Activated CD8-positive, alpha-beta memory T cell treated with anti-CD3 and anti-CD28 coated beads, Interleukin-2, amount 50 U/mL, for 24 hours (primary cell): ENCODE measurements around the gene FOXJ3.

ENCODE experiments used
- DNase-seq: peaks from one replicate; pipeline ENCODE4 v3.0.0-alpha.2; 2020; ENCODE audit errors: extremely low read depth

Gene FOXJ3

GRCh38 chr1:42189931-42190853 is 144.8 kb downstream of the FOXJ3 start:
- DNase-seq, result no peak

GRCh38 chr1:42186152-42186551 is 148.9 kb downstream of the FOXJ3 start:
- no peak for DNase-seq

GRCh38 chr1:42184616-42185015 is 150.4 kb downstream of the FOXJ3 start:
- DNase-seq, result no peak

- DNase-seq, result no peak
Measured at GRCh38 chr1:42183957-42184268, 151.1 kb downstream of the FOXJ3 start.

- DNase-seq, result no peak
Measured at GRCh38 chr1:42183210-42183956, 151.7 kb downstream of the FOXJ3 start.

GRCh38 chr1:42181687-42182086 is 153.3 kb downstream of the FOXJ3 start:
- DNase-seq, result no peak

- no peak for DNase-seq
Measured at GRCh38 chr1:42179900-42180329, 155.1 kb downstream of the FOXJ3 start.

GRCh38 chr1:42179275-42179674 is 155.8 kb downstream of the FOXJ3 start:
- DNase-seq, result no peak

- no peak for DNase-seq
Measured at GRCh38 chr1:42178249-42178648, 156.8 kb downstream of the FOXJ3 start.

GRCh38 chr1:42177541-42177981 is 157.5 kb downstream of the FOXJ3 start:
- DNase-seq, result no peak

GRCh38 chr1:42176902-42177519 is 158.0 kb downstream of the FOXJ3 start:
- no peak for DNase-seq

GRCh38 chr1:42175314-42176054 is 159.6 kb downstream of the FOXJ3 start:
- DNase-seq, result no peak

GRCh38 chr1:42173961-42174735 is 160.9 kb downstream of the FOXJ3 start:
- DNase-seq, result no peak

- DNase-seq, result peak; percentile 20
Measured at GRCh38 chr1:42173155-42173933, 161.7 kb downstream of the FOXJ3 start.

GRCh38 chr1:42172381-42173133 is 162.5 kb downstream of the FOXJ3 start:
- DNase-seq, result no peak

- DNase-seq, result no peak
Measured at GRCh38 chr1:42171679-42172266, 163.3 kb downstream of the FOXJ3 start.

- no peak for DNase-seq
Measured at GRCh38 chr1:42170779-42171621, 164.0 kb downstream of the FOXJ3 start.

GRCh38 chr1:42168763-42169162 is 166.3 kb downstream of the FOXJ3 start:
- DNase-seq, result no peak
